ENCODE data around the gene LPGAT1. TPM values are rescaled to one million over a fixed set of nuclear protein-coding genes. Genes with fewer than 3 reads are reported as not detected.

The LPGAT1 gene
- total and polyA plus RNA-seq, 3 donors from 2014 or later, result 43.0 to 70.5 (median 44.1) TPM

GRCh38 chr1:211741788-211742187, 88.8 kb downstream of the LPGAT1 start:
- Histone ChIP-seq H3K27me3 (no peaks in the 10 kb centered on the region), H3K4me1 (peaks cover 14% of the 10 kb centered on the region), H3K36me3 (ENCODE audit: low read depth, missing control alignments) (no peaks in the 10 kb centered on the region), H3K9me3 (no peaks in the 10 kb centered on the region), H3K27ac (no peak overlapping the region), H3K4me3 (no peak overlapping the region)
- intact Hi-C loops (cut with DNase I; ENCODE audit: low total_unique reads), result no loop called here
- TF ChIP-seq POLR2A (IDR thresholded peaks at IDR 0.05) (no peak), CTCF (IDR thresholded peaks at IDR 0.05) (no peak)
- no peak for DNase-seq
- 68 to 81% methylated on average over 3 of the region's 3 CpGs for WGBS, 2 donors

GRCh38 chr1:211741116-211741515, 89.4 kb downstream of the LPGAT1 start:
- 50 to 53% methylated on average over 9 of the region's 9 CpGs for WGBS, 2 donors
- no peaks in the 10 kb centered on the region for H3K36me3 ChIP-seq (ENCODE audit: low read depth, missing control alignments)
- no peaks in the 10 kb centered on the region for H3K9me3 ChIP-seq
- H3K4me3 ChIP-seq, result no peak overlapping the region
- DNase-seq, result no peak
- no peak overlapping the region for H3K27ac ChIP-seq
- no peak for TF ChIP-seq CTCF (IDR thresholded peaks at IDR 0.05)
- TF ChIP-seq POLR2A (IDR thresholded peaks at IDR 0.05), result no peak
- H3K27me3 ChIP-seq, result no peaks in the 10 kb centered on the region
- intact Hi-C loops (cut with DNase I; ENCODE audit: low total_unique reads), result no loop called here
- H3K4me1 ChIP-seq, result peaks cover 20% of the 10 kb centered on the region

- peaks cover 33% of the 10 kb centered on the region for H3K4me1 ChIP-seq
- WGBS, 2 donors, result 58 to 62% methylated on average over 6 of the region's 6 CpGs
- H3K27me3 ChIP-seq, result no peaks in the 10 kb centered on the region
- H3K4me3 ChIP-seq, result no peak overlapping the region
- no peaks in the 10 kb centered on the region for H3K9me3 ChIP-seq
- DNase-seq, result no peak
- H3K27ac ChIP-seq, result no peak overlapping the region
- no peak for TF ChIP-seq CTCF (IDR thresholded peaks at IDR 0.05)
- no peak for TF ChIP-seq POLR2A (IDR thresholded peaks at IDR 0.05)
- intact Hi-C loops (cut with DNase I; ENCODE audit: low total_unique reads), result no loop called here
- no peaks in the 10 kb centered on the region for H3K36me3 ChIP-seq (ENCODE audit: low read depth, missing control alignments)
Measured at GRCh38 chr1:211739671-211740411, 90.7 kb downstream of the LPGAT1 start.

- H3K36me3 ChIP-seq (ENCODE audit: low read depth, missing control alignments), result no peaks in the 10 kb centered on the region
- no peaks in the 10 kb centered on the region for H3K27me3 ChIP-seq
- no peak for TF ChIP-seq POLR2A (IDR thresholded peaks at IDR 0.05)
- no peak for TF ChIP-seq CTCF (IDR thresholded peaks at IDR 0.05)
- no peaks in the 10 kb centered on the region for H3K9me3 ChIP-seq
- intact Hi-C loops (cut with DNase I; ENCODE audit: low total_unique reads), result no loop called here
- H3K4me1 ChIP-seq, result peaks cover 35% of the 10 kb centered on the region
- 56 to 61% methylated on average over 2 of the region's 2 CpGs for WGBS, 2 donors
- DNase-seq, result no peak
- no peak overlapping the region for H3K4me3 ChIP-seq
- H3K27ac ChIP-seq, result no peak overlapping the region
Measured at GRCh38 chr1:211738691-211739301, 91.8 kb downstream of the LPGAT1 start.
